ENCODE results near the gene FST. TPM values are rescaled to one million over a fixed set of nuclear protein-coding genes. Genes with fewer than 3 reads are reported as not detected.

The FST gene
- total and polyA plus RNA-seq, 10 of the 15 experiments (the other 5 are each of a cell fraction or from before 2014, with no cell fraction given) = 0.23 TPM; not detected in 9

GRCh38 chr5:53453898-53454718 is 26.3 kb upstream of the FST start:
- WGBS (ENCODE audit: insufficient coverage, insufficient replicate concordance, low lambda C conversion rate, missing lambda C conversion rate) = 6% methylated on average over 1 of the region's 1 CpG
- ATAC-seq = no peak
- no peak for TF ChIP-seq RAD21 (IDR thresholded peaks at IDR 0.05; ENCODE audit: insufficient read depth, low read depth, low read length)
- no peak for TF ChIP-seq NR2C2 (IDR thresholded peaks at IDR 0.05; ENCODE audit: borderline replicate concordance, control insufficient read depth, insufficient read length, low read depth)
- TF ChIP-seq CHD4 (IDR thresholded peaks at IDR 0.05) = no peak
- no peak for TF ChIP-seq HDAC6 (IDR thresholded peaks at IDR 0.05; ENCODE audit: unreplicated experiment)
- no peak for TF ChIP-seq NR2F1 (conservative IDR thresholded peaks at IDR 0.05)
- no peak for TF ChIP-seq KLF5 (IDR thresholded peaks at IDR 0.05; ENCODE audit: partially characterized antibody)
- TF ChIP-seq TARDBP (IDR thresholded peaks at IDR 0.05; ENCODE audit: borderline replicate concordance) = no peak
- TF ChIP-seq NFXL1 (IDR thresholded peaks at IDR 0.05; ENCODE audit: borderline replicate concordance) = no peak
- no peak for TF ChIP-seq GATAD2B (conservative IDR thresholded peaks at IDR 0.05; ENCODE audit: low read depth)
- no peak for TF ChIP-seq BACH1 (IDR thresholded peaks at IDR 0.05; ENCODE audit: borderline replicate concordance)
- TF ChIP-seq MTA3 (IDR thresholded peaks at IDR 0.05; ENCODE audit: borderline replicate concordance, low read length) = no peak
- TF ChIP-seq KAT2A (conservative IDR thresholded peaks at IDR 0.05; ENCODE audit: control insufficient read depth, low read depth, low read length) = no peak
- TF ChIP-seq NFYB (IDR thresholded peaks at IDR 0.05; ENCODE audit: insufficient read depth, low read depth, low read length) = no peak
- no peak for TF ChIP-seq RAD51 (IDR thresholded peaks at IDR 0.05)
- TF ChIP-seq POLR2AphosphoS2 (IDR thresholded peaks at IDR 0.05; ENCODE audit: low read depth, low read length) = no peak
- ChIA-PET SMC1A (ENCODE audit: uncharacterized antibody, unreplicated experiment) (no interaction called here), RAD21 (ENCODE audit: unreplicated experiment) (no interaction called here), POLR2A (no interaction called here), CTCF (interaction anchor here (1.0 kb wide), 1 partner anchor 23 kb away, joined by 3 read pairs; no protein-coding TSS in a partner anchor)
- DNase-seq (ENCODE audit: low read depth, low spot score) = no peak
- Histone ChIP-seq H3K4me2 (ENCODE audit: control insufficient read depth, insufficient read depth) (no peak overlapping the region), H3K4me1 (ENCODE audit: control insufficient read depth, insufficient read depth, low read length) (no peaks in the 10 kb centered on the region), H3K9ac (ENCODE audit: control insufficient read depth, insufficient read depth, low read length) (no peak overlapping the region), H2AFZ (ENCODE audit: control insufficient read depth, low read depth, low read length) (no peak overlapping the region), H3K27ac (ENCODE audit: control insufficient read depth, insufficient read depth) (no peak overlapping the region), H3K79me2 (ENCODE audit: control insufficient read depth, insufficient read depth, low read length) (no peaks in the 10 kb centered on the region), H4K20me1 (ENCODE audit: control insufficient read depth, insufficient read depth) (no peaks in the 10 kb centered on the region), H3K9me3 (replicated peaks; ENCODE audit: control insufficient read depth, insufficient read depth, low read length) (no peaks in the 10 kb centered on the region; the same call in 2 of the 3 replicates), H3K36me3 (ENCODE audit: control insufficient read depth in 2 of 2, insufficient read depth in 2 of 2, low read length in 1 of 2) (no peaks in the 10 kb centered on the region), H3K4me3 (no peak overlapping the region), H3K27me3 (replicated peaks in 1 of 2; ENCODE audit: control insufficient read depth in 2 of 2, insufficient read depth in 2 of 2, low read length in 1 of 2) (no peaks in the 10 kb centered on the region; a peak in 1 of 4 replicates)
- no TSS peak for BruUV-seq (replicated peaks)
- in situ Hi-C loops (cut with MboI) = no loop called here
- intact Hi-C loops (cut with micrococcal nuclease; ENCODE audit: unreplicated experiment) = no loop called here
- FAIRE-seq = no peak

Measured in GM12878 (cell line).